Activated CD8-positive, alpha-beta T cell treated with anti-CD3 and anti-CD28 coated beads, Interleukin-2, amount 10 ng/mL, durations not matched to agents 7 days and 5 days (primary cell): ENCODE measurements around the gene ORC3. TPM values are rescaled to one million over a fixed set of nuclear protein-coding genes. Genes with fewer than 3 reads are reported as not detected.
A peak's percentile ranks its signal among the peaks of the same experiment; 100 is the strongest.

ENCODE experiments used
- ATAC-seq: fragments of 150-1000 bp; cut with Tn5 transposase; one replicate; pipeline ENCODE4 v1.10.0; 2021; ENCODE audit warnings: moderate library complexity
- CTCF ChIA-PET: fragments of 350-600 bp; sonication (Branson Sonifier 250); formaldehyde crosslinking; loops from one replicate; lab custom pipeline; 2021; ENCODE audit warnings: antibody characterized with exemption; lab: Charles Lee
- POLR2A ChIA-PET: fragments of 350-600 bp; sonication (Branson Sonifier 250); formaldehyde crosslinking; loops from one replicate; lab custom pipeline; 2021; ENCODE audit warnings: antibody characterized with exemption; lab: Charles Lee
- DNase-seq: peaks from one replicate; pipeline ENCODE4 v3.0.0-alpha.2; 2020
- H3K27ac Mint-ChIP-seq: one replicate; pipeline ENCODE4 v1.8.0; 2021; ENCODE audit warnings: mild to moderate bottlenecking, mixed read lengths
- H3K27me3 Mint-ChIP-seq: one replicate; pipeline ENCODE4 v1.8.0; 2021; ENCODE audit warnings: low read depth, mixed read lengths
- H3K36me3 Mint-ChIP-seq: one replicate; pipeline ENCODE4 v1.8.0; 2021; ENCODE audit warnings: low read depth, mixed read lengths
- H3K4me1 Mint-ChIP-seq: one replicate; pipeline ENCODE4 v1.8.0; 2021; ENCODE audit warnings: low read depth, mixed read lengths
- H3K4me3 Mint-ChIP-seq: one replicate; pipeline ENCODE4 v1.8.0; 2021; ENCODE audit warnings: mild to moderate bottlenecking, mixed read lengths
- H3K9me3 Mint-ChIP-seq: one replicate; pipeline ENCODE4 v1.8.0; 2022; ENCODE audit warnings: mixed read lengths; ENCODE audit not compliant: insufficient read depth
- total RNA-seq, 2 experiments: library from RNA; stranded (reverse); gene quantifications; one replicate each; pipeline ENCODE4 v1.2.3, GENCODE V29; 2021

Gene ORC3
- total RNA-seq, 2 experiments from 2014 or later = 27.1 TPM

GRCh38 chr6:87645080-87645479 lies 55.1 kb downstream of the ORC3 start:
- H3K9me3 Mint-ChIP-seq = no peaks in the 10 kb centered on the region
- H3K4me3 Mint-ChIP-seq = peak overlapping the region; percentile 73
- ATAC-seq = peak; percentile 82
- H3K27me3 Mint-ChIP-seq = no peaks in the 10 kb centered on the region
- H3K36me3 Mint-ChIP-seq = peaks cover 11% of the 10 kb centered on the region
- no peak for DNase-seq
- peaks cover 17% of the 10 kb centered on the region for H3K4me1 Mint-ChIP-seq
- CTCF ChIA-PET = interaction anchor here (0.9 kb wide), 1 partner anchor 11 kb away, joined by 3 read pairs; no protein-coding TSS in a partner anchor
- POLR2A ChIA-PET = no interaction called here
- peak overlapping the region; percentile 77 for H3K27ac Mint-ChIP-seq

DNA sequence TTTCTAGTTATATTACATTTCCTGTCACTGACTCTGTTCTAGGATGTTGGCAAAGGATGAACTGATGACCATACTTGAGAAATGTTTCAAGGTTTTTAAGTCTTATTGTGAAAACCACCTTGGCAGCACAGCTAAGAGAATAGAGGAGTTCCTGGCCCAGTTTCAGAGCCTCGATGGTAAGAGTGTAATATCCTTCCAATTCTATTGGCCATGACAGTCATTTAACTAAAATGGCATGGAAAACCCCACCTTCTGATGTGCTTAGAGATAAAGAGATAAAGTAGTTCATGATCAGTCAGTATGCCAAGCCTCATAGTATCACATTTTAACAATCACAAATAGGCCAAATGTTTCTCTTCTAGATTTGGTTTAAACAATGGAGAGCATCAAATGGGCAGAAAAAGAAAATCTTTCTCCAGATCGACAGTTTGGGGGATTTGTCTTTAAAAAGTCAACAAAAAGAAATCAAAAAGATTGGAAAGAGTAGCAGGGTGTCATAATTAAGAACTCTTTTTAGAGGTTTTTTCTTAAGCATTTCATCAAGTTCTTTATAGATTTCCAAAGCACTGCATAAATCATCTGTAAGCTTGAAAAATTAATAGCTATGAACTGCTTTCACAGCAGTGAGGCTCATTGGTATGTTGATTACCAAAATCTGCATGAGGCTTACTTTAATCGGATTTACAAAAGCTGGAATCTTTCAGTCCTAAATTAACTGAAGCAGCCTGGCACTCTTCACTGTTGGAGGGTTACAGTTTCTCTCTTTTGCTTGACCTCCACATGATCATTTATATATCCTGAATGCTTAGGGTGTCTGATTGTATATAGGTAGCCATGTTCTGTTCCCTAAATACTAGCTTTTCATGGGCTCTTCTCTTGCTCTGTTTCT lies 63.4 kb downstream of the ORC3 start:
- H3K4me1 Mint-ChIP-seq = peaks cover 21% of the 10 kb centered on the region
- no peak overlapping the region for H3K4me3 Mint-ChIP-seq
- ChIA-PET POLR2A (interaction anchor here (0.7 to 3.0 kb wide), 2 partner anchors 49 to 64 kb away, joined by 3 to 9 read pairs; partner anchors contain the start of genes AKIRIN2, ORC3 and RARS2), CTCF (interaction anchor here (1.4 kb wide), 1 partner anchor 48 kb away, joined by 3 read pairs; the partner anchor contains the start of gene AKIRIN2)
- peaks cover 42% of the 10 kb centered on the region for H3K36me3 Mint-ChIP-seq
- ATAC-seq (no peak), DNase-seq (no peak)
- no peaks in the 10 kb centered on the region for H3K27me3 Mint-ChIP-seq
- H3K27ac Mint-ChIP-seq = no peak overlapping the region
- no peaks in the 10 kb centered on the region for H3K9me3 Mint-ChIP-seq

DNA sequence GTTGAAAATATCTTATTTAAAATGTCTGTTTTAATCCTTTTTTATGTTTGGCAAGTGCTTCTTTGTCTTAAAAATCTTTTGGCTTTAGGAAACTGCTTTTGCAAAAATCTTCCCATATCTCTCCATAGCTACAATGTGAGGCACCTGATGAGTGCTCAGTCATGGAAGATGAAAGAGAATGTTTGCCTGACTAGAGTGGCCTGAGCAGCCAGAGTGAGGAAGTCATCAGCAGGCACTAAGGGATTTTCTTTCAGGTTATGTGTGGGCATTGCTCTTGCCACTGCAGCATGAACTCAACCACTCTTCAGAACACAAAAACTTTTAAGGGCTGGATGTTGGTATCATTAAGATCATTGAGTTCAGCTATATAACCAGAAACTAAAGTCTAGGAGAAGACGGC lies 64.2 kb downstream of the ORC3 start:
- ChIA-PET POLR2A (interaction anchor here (0.7 to 3.0 kb wide), 2 partner anchors 48 to 65 kb away, joined by 3 to 9 read pairs; partner anchors contain the start of genes AKIRIN2, ORC3 and RARS2), CTCF (interaction anchor here (1.4 kb wide), 1 partner anchor 48 kb away, joined by 3 read pairs; the partner anchor contains the start of gene AKIRIN2)
- H3K9me3 Mint-ChIP-seq = no peaks in the 10 kb centered on the region
- no peaks in the 10 kb centered on the region for H3K27me3 Mint-ChIP-seq
- H3K36me3 Mint-ChIP-seq = peaks cover 44% of the 10 kb centered on the region
- H3K4me3 Mint-ChIP-seq = no peak overlapping the region
- DNase-seq = no peak
- ATAC-seq = no peak
- H3K4me1 Mint-ChIP-seq = peaks cover 21% of the 10 kb centered on the region
- H3K27ac Mint-ChIP-seq = no peak overlapping the region

- H3K36me3 Mint-ChIP-seq = peaks cover 49% of the 10 kb centered on the region
- ChIA-PET CTCF (interaction anchor here (0.6 to 1.4 kb wide), 5 partner anchors 45 to 481 kb away, joined by 3 to 4 read pairs (median 3); partner anchors contain the start of gene AKIRIN2), POLR2A (interaction anchor here (3.0 kb wide), 1 partner anchor 47 kb away, joined by 9 read pairs; the partner anchor contains the start of gene AKIRIN2)
- DNase-seq (no peak), ATAC-seq (no peak)
- peaks cover 21% of the 10 kb centered on the region for H3K4me1 Mint-ChIP-seq
- no peak overlapping the region for H3K4me3 Mint-ChIP-seq
- H3K27me3 Mint-ChIP-seq = no peaks in the 10 kb centered on the region
- no peak overlapping the region for H3K27ac Mint-ChIP-seq
- H3K9me3 Mint-ChIP-seq = no peaks in the 10 kb centered on the region
Measured at GRCh38 chr6:87654875-87655454, 65.0 kb downstream of the ORC3 start.

DNA sequence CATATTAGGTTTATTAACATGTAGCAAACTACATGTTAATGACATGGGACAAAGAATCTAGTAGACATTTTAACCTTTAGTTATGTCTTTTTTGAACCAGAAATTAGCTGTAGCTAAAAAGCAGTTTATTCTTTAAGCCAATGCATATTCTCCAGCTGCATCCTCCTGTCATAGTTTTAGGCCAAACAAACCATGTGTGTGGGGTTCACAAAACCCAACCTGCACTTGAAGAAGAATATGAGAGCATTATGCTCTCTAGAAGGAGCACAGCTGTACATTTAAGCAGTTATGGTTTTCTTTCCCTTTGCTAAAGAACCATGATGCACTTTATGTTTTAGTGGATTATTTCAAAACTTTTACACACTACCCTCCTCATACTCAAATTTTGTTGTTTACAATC lies 65.9 kb downstream of the ORC3 start:
- peaks cover 21% of the 10 kb centered on the region for H3K4me1 Mint-ChIP-seq
- POLR2A ChIA-PET = interaction anchor here (0.6 kb wide), 1 partner anchor 37 kb away, joined by 3 read pairs; no protein-coding TSS in a partner anchor
- H3K9me3 Mint-ChIP-seq = no peaks in the 10 kb centered on the region
- no peak overlapping the region for H3K27ac Mint-ChIP-seq
- H3K36me3 Mint-ChIP-seq = peaks cover 51% of the 10 kb centered on the region
- no peaks in the 10 kb centered on the region for H3K27me3 Mint-ChIP-seq
- DNase-seq = no peak
- CTCF ChIA-PET = interaction anchor here (1.4 kb wide), 1 partner anchor 10 kb away, joined by 3 read pairs; no protein-coding TSS in a partner anchor
- no peak for ATAC-seq
- no peak overlapping the region for H3K4me3 Mint-ChIP-seq

- POLR2A ChIA-PET = interaction anchor here (0.7 to 1.5 kb wide), 5 partner anchors 9 to 100 kb away, joined by 3 to 7 read pairs (median 5); partner anchors contain the start of genes AKIRIN2, ORC3 and RARS2
- H3K27ac Mint-ChIP-seq = peak overlapping the region; percentile 41
Measured at GRCh38 chr6:87656857-87657256, 66.9 kb downstream of the ORC3 start.

DNA sequence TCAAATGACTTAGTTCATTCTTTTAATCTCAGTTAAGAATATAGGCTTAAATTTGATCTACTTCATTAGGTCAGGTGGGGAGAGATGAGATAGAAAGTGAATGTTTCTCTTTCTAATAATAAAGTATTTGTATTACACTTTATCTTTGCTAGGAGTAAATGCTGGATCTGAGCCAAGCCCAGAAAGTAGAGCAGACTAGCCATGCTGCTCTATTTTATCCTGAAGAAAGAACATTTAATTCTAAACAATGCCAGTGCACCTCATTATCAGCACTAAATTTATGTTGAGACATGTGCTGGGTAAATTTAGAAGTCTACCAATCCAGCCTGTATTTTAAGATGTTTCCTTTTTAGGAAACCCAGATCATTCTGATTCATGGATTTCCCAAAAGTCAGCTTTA lies 68.6 kb downstream of the ORC3 start:
- Mint-ChIP-seq H3K27ac (no peak overlapping the region), H3K4me3 (no peak overlapping the region), H3K27me3 (no peaks in the 10 kb centered on the region), H3K4me1 (peaks cover 16% of the 10 kb centered on the region), H3K36me3 (peaks cover 52% of the 10 kb centered on the region), H3K9me3 (no peaks in the 10 kb centered on the region)
- ChIA-PET POLR2A (no interaction called here), CTCF (interaction anchor here (2.1 kb wide), 1 partner anchor 11 kb away, joined by 6 read pairs; no protein-coding TSS in a partner anchor)
- DNase-seq (no peak), ATAC-seq (no peak)

More at GRCh38 chr6:87656857-87657256, 66.9 kb downstream of the ORC3 start:
- Mint-ChIP-seq H3K36me3 (peaks cover 53% of the 10 kb centered on the region), H3K4me1 (peaks cover 21% of the 10 kb centered on the region), H3K4me3 (no peak overlapping the region), H3K27me3 (no peaks in the 10 kb centered on the region), H3K9me3 (no peaks in the 10 kb centered on the region)
- ATAC-seq (peak; percentile 58), DNase-seq (no peak)
- CTCF ChIA-PET = interaction anchor here (1.0 to 2.1 kb wide), 4 partner anchors 9 to 42 kb away, joined by 3 to 6 read pairs (median 4); no protein-coding TSS in a partner anchor

GRCh38 chr6:87660226-87660911 lies 70.4 kb downstream of the ORC3 start:
- ChIA-PET POLR2A (interaction anchor here (0.8 kb wide), 1 partner anchor 9 kb away, joined by 3 read pairs; no protein-coding TSS in a partner anchor), CTCF (interaction anchor here (0.8 kb wide), 1 partner anchor 9 kb away, joined by 3 read pairs; no protein-coding TSS in a partner anchor)
- Mint-ChIP-seq H3K36me3 (peaks cover 42% of the 10 kb centered on the region), H3K27me3 (no peaks in the 10 kb centered on the region), H3K27ac (no peak overlapping the region), H3K9me3 (no peaks in the 10 kb centered on the region), H3K4me3 (no peak overlapping the region), H3K4me1 (peaks cover 14% of the 10 kb centered on the region)
- DNase-seq (no peak), ATAC-seq (no peak)

- CTCF ChIA-PET = no interaction called here
- H3K9me3 Mint-ChIP-seq = no peaks in the 10 kb centered on the region
- H3K36me3 Mint-ChIP-seq = peaks cover 39% of the 10 kb centered on the region
- no peak overlapping the region for H3K4me3 Mint-ChIP-seq
- H3K4me1 Mint-ChIP-seq = peaks cover 14% of the 10 kb centered on the region
- H3K27ac Mint-ChIP-seq = no peak overlapping the region
- POLR2A ChIA-PET = no interaction called here
- ATAC-seq = no peak
- no peak for DNase-seq
- H3K27me3 Mint-ChIP-seq = no peaks in the 10 kb centered on the region
Measured at GRCh38 chr6:87661016-87661415, 71.1 kb downstream of the ORC3 start.

DNA sequence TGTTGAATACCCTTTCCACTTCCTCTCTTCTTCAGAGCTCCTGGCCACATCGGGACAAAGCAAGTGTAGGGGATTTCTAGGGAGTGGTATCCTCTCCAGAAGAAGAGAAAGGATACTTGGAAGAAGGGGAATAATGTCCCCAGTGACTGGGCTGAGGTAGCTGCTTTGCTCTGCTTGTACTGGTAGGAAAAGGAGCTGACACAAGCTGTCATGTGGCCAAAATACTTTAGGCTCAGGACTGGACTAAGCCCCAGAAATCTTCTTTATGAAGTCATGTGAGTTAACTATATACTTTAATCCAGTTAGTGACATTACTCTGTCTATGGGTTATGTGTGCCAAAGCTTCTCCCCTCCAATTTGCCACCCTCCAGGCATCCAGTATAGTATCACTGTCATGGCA lies 71.6 kb downstream of the ORC3 start:
- CTCF ChIA-PET = no interaction called here
- POLR2A ChIA-PET = no interaction called here
- Mint-ChIP-seq H3K9me3 (no peaks in the 10 kb centered on the region), H3K36me3 (peaks cover 38% of the 10 kb centered on the region), H3K27ac (no peak overlapping the region), H3K4me1 (peaks cover 12% of the 10 kb centered on the region), H3K4me3 (no peak overlapping the region), H3K27me3 (no peaks in the 10 kb centered on the region)
- no peak for ATAC-seq
- DNase-seq = no peak

- ChIA-PET POLR2A (no interaction called here), CTCF (interaction anchor here (1.0 kb wide), 1 partner anchor 602 kb away, joined by 3 read pairs; no protein-coding TSS in a partner anchor)
- Mint-ChIP-seq H3K36me3 (peaks cover 35% of the 10 kb centered on the region), H3K4me3 (no peak overlapping the region), H3K27me3 (no peaks in the 10 kb centered on the region), H3K27ac (no peak overlapping the region), H3K4me1 (no peaks in the 10 kb centered on the region), H3K9me3 (no peaks in the 10 kb centered on the region)
- ATAC-seq = no peak
- no peak for DNase-seq
Measured at GRCh38 chr6:87663434-87663833, 73.5 kb downstream of the ORC3 start.
